NCI-H1417 (cell line): ENCODE results near the gene SERPINB6.
"Not testable (repeated sequence)": the region's sequence is repeated elsewhere in the genome, so short reads cannot be mapped to it uniquely, and the experiment has no call there.

Experiments used
- DNase-seq, 3 experiments: peaks; one replicate each; lab custom pipeline; 2025; lab: John Stamatoyannopoulos, UW

The SERPINB6 gene

GRCh38 chr6:2938632-2939083 lies 32.7 kb downstream of the SERPINB6 start:
- no peak for DNase-seq

- peak in 1 of 3 experiments; percentile 3 for DNase-seq
Measured at GRCh38 chr6:2938004-2938631, 33.2 kb downstream of the SERPINB6 start.

- no peak for DNase-seq
Measured at GRCh38 chr6:2937627-2938003, 33.8 kb downstream of the SERPINB6 start.

DNA sequence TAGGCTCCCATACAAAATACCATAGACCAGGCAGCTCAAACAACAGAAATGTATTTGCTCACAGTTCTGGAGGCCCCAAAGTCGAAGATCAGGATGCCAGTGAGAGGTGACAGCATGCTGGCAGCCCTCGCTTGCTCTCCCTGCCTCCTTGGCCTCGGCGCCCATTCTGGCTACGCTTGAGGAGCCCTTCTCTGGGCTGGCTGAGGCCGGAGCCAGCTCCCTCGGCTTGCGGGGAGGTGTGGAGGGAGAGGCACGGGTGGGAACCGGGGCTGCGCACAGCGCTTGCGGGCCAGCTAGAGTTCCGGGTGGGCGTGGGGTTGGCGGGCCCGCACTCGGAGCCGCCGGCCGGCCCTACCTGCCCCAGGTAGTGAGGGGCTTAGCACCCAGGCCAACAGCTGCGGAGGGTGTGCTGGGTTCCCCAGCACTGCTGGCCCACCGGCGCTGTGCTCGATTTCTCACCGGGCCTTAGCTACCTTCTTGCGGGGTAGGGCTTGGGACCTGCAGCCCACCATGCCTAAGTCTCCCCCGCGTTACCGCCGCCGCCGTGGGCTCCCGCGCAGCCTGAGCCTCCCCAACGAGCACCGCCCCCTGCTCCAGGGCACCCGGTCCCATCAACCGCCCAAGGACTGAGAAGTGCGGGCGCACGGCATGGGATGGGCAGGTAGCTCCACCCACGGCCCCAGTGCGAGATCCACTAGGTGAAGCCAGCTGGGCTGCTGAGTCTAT lies 35.6 kb downstream of the SERPINB6 start:
- DNase-seq, result no peak

GRCh38 chr6:2934057-2934456 lies 37.3 kb downstream of the SERPINB6 start:
- DNase-seq, result no peak

GRCh38 chr6:2932911-2933310 lies 38.5 kb downstream of the SERPINB6 start:
- not testable (repeated sequence) for DNase-seq

DNA sequence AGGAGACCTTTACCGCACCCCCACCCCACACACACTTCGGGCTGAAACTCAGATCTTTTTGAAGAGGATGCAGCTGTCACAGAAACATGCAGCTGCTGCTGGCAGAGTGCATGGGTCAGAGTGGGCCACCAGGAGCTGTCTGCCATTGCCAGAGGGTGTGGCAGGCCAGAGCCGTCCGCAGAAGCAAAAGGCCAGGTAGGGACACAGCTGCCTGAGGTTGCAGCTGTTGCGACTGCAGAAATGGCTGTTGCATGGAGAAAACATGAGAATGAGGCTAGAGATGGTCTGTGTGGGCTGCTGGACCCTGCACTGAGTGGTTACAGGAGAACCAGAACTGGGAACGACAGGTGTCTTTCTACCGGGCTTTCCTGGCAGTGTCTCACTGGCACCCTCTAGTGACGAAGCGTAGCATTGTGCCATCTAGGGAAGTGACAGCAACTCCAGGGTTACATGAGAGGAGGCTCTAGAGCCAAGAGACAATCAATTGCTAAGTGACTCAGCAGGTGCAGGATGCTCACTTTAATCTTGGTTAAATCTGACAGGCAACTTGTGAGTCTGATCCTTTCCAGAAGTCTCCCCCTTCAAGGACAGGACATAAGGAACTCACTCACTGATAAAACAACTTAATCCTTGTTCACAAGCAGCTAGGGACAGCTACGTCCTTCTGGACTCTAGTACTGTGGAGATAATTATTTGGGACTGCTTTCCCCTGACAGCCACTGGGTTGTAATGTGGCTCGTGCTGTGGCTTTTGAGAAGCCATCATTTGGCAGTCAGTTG lies 39.2 kb downstream of the SERPINB6 start:
- DNase-seq, result peak; percentile 78 to 92 (median 91)

GRCh38 chr6:2931055-2931454 lies 40.3 kb downstream of the SERPINB6 start:
- no peak for DNase-seq

DNA sequence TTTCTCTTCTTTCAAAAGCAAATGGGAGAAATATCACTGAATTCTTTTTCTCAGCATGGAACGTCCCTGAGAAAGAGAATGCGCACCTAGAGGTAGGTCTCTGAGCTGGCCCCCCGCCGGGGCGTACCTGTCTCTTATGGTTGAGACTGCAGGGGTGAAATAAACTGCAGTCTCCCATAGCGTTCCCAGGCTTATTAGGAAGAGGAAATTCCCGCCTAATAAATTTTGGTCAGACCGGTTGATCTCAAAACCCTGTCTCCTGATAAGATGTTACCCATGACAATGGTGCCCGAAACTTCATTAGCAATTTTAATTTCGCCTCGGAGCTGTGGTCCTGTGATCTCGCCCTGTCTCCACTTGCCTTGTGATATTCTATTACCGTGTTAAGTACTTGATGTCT lies 43.4 kb downstream of the SERPINB6 start:
- not testable (repeated sequence) for DNase-seq

DNA sequence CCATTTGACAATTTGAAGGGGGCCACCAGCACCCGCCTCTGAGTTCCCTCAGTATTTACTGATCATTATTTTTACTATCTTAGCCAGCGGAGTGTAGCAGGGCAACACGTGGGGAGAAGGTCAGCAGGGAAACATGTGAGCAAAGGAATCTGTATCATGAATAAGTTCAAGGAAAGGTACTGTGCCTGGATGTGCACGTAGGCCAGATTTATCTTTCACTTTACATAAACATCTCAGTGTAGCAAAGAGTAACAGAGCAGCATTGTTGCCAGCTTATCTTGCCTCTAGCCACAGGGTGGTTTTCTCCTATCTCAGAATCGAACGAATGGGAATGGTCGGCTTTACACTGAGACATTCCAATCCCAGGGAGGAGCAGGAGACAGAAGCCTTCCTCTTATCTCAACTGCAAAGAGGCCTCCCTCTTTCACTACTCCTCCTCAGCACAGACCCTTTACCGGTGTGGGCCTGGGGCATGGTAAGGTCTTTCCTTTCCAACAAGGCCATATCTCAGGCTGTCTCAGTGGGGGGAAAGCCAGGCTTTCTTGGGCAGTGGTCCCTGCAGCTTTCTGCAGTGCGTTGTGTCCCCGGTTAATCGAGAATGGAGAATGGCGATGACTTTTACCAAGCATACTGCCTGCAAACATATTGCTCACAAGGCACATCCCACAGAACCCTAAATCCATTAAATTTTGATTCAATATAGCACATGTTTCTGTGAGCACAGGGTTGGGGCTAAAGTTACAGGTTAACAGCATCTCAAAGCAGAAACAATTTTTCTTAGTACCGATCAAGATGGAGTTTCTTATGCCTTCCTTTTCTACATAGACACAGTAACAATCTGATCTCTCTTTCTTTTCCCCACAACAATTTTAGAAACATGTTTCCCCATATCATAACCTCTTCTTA lies 45.3 kb downstream of the SERPINB6 start:
- DNase-seq, result not testable (repeated sequence)

- no peak for DNase-seq
Measured at GRCh38 chr6:2921520-2922115, 49.7 kb downstream of the SERPINB6 start.

DNA sequence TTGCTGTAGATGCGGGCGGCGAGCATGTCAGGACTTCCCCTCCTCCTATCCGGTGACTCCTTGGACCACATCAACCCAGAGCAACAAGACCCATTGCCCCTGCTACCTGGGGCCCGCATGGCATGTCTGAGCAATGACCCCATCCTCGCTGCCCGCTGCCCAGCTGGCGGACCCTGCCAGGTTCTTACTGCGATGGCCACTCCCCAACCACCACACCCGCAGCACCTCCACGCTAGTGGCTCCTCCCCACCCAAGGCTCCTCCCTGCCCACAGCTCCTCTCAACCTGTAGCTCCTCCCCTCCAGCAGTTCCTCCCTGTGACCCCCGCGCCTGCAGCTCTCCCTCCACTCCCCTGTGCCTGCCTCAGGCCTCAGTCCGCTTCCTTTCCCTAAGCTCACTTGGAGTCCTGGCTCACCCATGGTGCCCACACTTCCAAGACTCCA lies 50.7 kb downstream of the SERPINB6 start:
- DNase-seq, result no peak

DNA sequence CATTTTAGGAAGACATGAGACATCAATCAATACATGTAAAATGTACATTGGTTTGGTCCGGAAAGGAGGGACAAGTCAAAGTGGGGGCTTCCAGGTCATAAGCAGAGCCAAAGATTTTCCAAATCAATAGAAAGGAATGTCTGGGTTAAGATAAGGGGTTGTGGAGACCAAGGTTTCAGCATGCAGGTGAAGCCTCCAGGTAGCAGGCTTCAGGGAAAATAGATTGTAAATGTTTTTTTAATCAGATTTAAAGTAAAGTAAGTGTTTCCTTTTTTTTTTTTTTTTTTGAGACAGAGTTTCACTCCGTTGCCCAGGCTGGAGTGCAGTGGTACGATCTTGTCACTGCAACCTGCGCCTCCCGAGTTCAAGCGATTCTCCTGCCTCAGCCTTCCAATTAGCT lies 51.5 kb downstream of the SERPINB6 start:
- DNase-seq, result no peak

DNA sequence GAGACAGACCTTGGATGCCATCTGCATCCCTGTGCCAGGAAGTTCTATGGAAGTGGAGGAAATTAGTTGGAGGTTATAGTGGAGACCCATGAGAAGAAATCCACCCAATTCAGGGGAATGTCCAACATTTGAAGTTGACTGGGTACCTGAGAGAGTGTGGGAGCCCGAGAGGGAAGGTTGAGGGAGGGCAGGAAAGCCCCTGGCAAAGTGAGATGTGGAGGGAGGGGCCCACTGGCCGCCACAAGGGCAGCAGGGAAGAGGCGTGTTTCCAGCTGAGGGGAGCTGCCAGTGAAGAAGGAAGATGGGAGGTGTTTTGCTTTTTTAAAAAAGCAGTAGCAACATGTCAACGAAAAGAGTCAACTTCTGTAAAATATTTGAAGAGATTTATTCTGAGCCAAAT lies 52.0 kb downstream of the SERPINB6 start:
- no peak for DNase-seq

DNA sequence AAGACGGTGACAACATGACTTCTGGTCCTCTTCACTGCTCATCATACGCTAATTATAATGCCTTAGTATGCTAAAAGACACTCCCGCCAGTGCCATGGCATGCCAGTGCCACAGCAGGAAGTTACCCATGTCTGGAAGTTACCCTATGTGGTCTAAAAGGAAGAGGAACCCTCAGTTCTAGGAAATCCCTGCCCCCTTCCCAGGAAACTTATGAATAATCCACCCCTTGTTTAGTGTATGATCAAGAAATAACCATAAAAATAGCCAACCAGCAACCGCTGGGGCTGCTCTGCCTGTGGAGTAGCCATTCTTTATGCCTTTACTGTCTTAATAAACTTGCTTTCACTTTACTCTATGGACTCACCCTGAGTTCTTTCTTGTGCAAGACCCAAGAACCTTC lies 52.4 kb downstream of the SERPINB6 start:
- no peak for DNase-seq

GRCh38 chr6:2917801-2918445 lies 53.4 kb downstream of the SERPINB6 start:
- DNase-seq, result no peak

- no peak for DNase-seq
Measured at GRCh38 chr6:2917065-2917464, 54.3 kb downstream of the SERPINB6 start.

DNA sequence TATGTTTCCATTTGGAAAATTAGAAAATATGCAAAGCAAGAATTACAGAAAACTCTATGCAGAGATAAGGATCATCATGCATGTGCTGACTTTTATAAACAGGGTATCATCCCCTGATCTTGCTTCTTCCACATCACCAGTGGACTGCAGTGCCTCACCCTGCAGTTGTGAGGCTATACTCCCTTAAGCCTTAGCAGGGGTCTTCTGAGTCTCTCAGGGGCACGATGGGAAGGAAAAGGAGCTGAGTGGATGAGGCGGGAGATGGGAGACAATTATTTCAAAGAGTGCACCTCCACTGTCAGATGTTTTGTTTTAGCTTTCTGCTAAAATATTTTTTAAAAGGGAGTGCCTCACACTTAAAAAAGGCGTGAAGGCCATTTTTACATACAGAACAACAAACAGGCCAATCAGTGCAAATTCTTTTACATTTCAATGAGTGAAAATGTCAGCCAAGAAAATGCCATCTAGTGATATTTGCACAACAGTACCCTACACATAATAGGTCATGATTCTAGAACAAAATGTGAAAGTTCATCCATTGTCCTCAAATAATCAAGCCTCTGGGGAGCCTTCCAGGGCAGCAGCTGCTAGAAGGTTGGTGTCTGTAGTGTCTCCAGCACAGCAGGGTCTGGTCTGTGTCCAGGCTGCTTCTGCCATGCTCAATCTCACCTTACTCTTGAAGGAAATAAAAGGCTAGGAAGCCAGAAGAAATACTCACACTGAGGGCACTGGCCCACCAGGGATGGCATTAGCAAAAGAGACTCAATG lies 55.0 kb downstream of the SERPINB6 start:
- DNase-seq, result peak in 1 of 3 experiments; percentile 10

- DNase-seq, result no peak
Measured at GRCh38 chr6:2915150-2915549, 56.2 kb downstream of the SERPINB6 start.

- peak in 1 of 3 experiments; percentile 7 for DNase-seq
Measured at GRCh38 chr6:2914318-2914660, 57.1 kb downstream of the SERPINB6 start.
